HG03342 (cell line): ENCODE measurements around the gene PDZK1IP1.

Source experiments
- ATAC-seq: cut with Tn5 transposase; IDR thresholded peaks from one replicate; pipeline ENCODE4 v1.9.1; 2021; ENCODE audit warnings: mild to moderate bottlenecking, moderate library complexity; ENCODE audit not compliant: unreplicated experiment

Gene PDZK1IP1, protein sequence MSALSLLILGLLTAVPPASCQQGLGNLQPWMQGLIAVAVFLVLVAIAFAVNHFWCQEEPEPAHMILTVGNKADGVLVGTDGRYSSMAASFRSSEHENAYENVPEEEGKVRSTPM

DNA sequence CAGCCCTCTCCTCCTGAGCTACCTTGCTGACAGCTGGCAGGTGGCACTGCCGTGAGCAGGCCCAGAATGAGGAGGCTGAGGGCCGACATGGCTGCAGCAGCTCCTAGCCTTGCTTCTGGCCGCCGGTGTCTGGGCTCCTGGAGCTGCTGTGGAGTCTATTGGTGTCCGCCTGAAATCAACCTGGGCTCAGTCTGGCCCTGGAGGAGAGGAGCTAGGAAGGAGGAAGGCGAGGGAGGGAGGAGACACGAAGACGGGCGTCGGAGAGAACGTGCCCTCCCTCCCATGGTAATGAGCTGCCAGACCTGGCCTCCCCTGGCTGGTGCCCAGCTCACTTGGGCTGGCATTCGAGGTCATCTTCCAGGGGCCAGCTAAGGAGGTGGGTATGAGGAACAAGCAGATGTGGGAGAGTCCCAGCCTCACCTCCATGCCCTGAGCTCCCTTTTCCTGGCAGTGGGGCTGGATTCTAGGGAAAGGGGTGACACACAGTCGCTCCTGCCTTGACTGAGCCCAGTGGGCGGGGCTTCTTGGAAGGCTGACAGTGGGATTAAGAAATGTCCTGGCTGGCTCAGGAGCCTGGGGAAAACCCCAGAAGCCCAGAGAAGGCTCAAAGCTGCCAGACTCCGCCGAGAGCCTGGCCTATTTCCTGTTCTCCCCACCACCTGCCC is at the start of gene PDZK1IP1:
PDZK1IP1 (minus strand) TSS at position 193 of the 665 bp plus-strand sequence; CDS start at position 89, 104 bp downstream.
- no peak for ATAC-seq

DNA sequence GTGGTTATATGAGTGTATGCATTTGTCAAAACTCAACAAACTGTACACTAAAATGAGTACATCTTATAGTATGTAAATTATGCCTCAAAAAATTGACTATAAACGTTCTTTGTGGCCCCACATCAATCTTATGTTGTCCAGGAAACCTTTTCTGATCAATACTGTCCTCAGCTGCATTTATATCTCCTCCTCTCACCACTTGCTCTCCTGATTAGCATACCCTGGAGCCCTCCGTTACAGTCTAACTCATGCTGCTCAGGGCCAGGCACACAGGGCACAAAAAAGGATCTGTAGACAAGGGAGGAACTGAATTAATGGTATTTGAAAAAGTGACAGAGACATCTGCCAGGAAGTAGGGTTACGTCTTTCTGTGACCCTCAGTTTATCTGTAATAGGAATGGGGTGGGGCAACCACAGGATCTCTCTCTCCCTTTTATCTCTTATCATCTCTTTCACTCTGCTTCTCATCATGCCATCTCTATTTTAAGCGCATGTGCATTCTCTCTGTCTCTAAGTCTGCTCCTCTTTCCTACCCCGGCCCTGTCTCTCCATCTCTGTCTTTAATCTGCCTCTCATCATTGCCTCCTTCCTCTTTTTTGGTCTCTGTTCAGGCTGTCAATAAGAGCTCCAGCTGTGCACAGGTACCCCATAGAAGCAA is 49.2 kb upstream of the PDZK1IP1 start:
- ATAC-seq, result no peak

DNA sequence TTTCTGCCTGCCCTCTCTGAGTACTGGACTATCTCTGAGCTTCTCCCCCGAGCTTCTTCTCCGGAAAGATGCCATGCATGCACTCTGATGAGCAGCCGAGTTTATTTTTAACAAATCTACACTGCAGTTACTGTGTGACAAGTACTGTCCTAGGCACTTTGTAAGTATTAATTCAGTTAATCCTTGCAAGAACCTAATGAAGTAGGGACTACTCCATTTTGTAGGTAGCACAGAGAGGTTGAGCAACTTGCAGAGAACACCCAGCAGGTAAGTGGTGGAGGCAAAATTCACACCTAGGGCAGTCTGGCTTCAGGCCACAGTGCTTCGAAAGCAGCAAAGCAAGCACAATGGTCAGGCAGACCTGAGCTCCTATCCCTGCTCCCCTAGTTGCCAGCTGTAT is 46.0 kb upstream of the PDZK1IP1 start:
- ATAC-seq, result no peak

DNA sequence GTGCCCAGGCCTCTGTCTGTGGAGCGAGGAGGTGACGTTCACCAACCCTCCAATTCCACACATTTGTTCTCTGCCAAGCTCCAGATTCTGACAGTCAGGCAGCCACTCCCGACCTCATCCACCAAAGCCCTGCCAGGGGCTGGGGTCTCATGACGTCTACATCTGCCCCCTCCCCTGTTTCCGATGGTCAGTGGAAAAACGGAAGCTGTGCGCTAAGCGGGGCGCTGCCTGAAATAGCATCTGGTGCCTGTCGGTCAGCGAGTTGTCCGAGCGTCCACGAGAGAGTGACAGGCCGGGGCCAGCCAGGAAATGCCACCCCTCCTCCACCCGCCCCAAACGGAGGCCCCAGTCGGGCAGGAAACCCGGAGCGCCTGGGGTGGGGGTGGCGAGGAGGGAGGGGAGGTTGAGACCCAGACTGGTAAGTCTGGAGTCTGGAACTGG is 45.4 kb upstream of the PDZK1IP1 start:
- ATAC-seq, result no peak

DNA sequence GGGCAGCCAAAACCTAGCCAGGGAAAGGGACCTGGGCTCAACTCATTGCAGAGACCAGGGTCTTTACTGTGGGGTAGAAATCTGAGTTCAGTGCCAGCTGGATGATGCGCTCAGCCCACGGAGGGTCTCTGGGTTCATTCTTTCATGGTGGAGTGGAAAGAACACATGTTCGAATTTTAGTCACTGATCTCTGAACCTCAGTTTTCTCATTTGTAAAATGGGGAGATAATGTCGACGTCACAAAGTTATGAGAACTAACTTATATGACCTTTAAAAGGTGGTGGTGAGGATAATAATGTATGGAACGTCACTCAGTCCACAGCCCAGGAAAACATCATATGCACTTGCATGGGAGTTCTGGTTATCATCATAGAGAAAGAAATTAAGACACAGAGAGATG is 43.4 kb upstream of the PDZK1IP1 start:
- ATAC-seq, result no peak

DNA sequence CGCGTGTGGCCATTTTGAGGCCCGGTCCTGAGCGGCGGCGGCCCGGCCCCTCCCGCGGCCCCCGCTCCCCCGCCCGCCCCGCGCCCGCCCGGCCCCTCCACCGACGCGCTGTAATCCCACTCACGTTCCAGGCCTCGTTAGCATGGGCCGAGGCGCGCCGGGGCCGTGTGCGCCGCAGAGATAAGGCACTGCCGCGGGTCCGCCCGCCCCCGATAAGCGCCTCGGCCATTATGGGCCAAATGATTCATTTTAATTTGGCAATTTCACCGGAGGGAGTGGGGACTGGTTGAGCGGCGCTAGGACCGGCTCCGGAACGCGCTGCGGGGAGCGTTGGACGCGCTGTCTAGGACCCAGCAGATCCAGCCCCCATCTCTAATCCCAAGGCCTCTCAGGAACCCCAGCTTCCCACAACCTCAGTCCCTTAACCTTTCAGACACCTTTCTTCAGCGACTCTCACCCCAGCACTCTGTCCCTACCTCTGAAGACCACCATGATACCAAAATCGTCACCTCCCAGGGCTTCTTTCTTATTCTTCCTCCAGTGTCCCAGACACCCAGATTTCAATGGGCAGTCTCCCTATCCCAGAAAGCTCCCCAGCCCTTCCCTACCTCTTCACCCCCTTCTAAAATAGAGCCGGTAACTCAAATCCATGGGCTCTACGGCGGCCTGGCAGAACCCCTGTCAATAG is 42.5 kb upstream of the PDZK1IP1 start, which contains the start of gene TAL1:
TAL1 (minus strand) TSS at position 39 of the 688 bp plus-strand sequence. CDS start 6,337 bp downstream, outside the sequence.
- ATAC-seq, result no peak

DNA sequence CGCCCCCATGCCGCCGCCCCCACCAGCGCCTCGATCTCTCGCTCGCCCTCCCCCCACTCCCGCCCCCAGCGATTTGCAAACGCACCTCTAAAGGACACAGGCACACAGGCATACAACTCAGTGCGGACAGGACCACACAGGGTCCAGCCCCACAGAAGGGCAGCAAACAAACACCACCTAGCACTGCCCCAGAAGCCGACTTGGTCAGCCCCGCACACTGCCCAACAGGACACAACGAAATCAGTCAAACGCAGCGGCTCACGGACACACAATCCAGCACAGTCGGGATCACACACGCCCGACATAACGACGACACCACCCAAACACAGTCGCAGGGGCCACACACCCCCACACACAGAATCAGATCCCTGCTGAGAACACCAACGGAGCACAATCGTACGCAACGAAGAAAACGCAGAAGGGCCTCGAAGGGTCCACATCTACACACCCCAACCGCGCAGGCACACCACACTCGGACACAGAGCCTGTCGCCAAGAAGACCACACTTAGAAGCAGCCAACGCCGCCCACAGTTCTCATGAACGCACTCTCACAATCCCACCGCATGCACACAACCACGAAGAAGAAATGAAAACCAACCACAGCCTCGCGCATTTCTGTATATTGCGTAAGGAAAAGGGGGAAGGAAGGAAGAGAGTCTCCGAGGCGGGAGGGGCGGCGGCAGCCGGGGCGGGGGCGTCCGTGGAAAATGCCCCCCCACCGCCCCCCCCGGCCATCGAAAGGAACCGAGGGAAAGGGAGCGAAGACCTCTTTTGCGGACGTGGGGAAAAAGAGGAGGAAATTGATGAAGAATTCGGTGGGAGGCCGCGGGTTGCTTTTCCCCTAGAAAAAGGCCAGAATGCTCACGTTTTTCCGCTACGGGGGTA is 41.7 kb upstream of the PDZK1IP1 start:
- ATAC-seq, result no peak

DNA sequence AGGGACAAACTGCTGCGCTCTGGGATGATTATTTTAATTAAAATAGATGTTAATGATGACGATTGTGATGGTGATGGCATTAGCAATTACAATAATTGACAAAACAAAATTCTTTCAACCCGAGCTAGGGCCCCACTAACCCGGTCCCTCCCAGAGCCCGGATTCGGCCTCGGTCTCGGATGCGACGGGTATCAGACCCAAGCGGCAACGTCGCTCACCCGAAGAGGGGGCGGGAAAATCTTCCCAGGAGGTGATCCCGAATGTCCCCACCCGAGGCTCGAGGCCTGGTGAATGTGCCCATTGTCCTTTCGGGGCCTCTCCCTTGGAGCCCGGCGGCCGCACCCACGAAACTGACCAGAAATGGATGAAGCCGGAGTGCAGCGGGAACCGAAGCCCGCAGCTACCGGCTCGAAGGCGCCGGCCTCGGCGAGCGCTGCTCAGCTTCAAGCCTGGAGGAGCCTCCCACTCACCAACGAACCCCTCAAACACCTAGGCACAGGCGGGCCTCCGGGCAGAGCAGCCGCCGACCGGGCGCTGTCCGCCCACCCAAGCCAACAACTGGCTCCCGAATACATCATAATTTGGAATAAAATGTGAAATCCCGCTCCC is 41.0 kb upstream of the PDZK1IP1 start:
- ATAC-seq, result no peak

DNA sequence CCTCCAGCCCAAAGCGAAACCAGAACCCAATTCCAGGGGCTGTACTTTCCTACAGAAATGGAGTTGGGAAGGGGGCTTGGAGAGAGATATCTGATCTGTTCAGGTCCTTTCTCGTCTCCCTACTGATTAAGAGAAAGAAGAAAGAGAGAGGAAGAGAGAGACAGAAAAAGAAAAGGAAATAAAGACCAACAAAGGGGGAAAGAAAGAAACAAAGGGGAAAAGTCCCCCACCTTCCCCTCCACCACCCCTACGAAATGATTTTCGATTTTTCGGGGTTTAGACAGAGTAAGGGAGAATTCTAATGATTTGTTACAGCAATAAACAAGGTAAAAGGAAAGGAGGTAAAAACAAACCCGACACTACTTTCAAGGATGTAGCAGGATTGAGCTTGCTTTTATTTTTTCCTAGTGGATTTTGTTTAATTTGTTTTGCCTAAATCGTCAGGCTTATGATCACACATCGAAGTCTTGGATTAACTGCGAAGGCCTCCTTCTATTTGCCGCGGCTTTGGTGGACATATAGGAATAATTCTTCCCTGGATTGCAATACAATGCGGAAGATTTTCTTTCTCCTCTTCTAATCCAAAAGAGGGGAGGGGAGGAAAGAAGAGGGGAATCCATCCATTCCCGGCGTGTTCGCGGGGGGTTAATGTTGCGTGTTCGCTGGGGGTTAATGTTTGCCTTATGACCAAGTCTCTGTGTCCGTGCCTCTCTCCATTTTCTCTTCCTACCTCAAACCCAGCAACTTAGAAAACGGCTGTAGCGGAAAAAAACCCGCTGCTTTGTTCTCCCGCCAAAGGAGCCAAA is 40.3 kb upstream of the PDZK1IP1 start:
- no peak for ATAC-seq

DNA sequence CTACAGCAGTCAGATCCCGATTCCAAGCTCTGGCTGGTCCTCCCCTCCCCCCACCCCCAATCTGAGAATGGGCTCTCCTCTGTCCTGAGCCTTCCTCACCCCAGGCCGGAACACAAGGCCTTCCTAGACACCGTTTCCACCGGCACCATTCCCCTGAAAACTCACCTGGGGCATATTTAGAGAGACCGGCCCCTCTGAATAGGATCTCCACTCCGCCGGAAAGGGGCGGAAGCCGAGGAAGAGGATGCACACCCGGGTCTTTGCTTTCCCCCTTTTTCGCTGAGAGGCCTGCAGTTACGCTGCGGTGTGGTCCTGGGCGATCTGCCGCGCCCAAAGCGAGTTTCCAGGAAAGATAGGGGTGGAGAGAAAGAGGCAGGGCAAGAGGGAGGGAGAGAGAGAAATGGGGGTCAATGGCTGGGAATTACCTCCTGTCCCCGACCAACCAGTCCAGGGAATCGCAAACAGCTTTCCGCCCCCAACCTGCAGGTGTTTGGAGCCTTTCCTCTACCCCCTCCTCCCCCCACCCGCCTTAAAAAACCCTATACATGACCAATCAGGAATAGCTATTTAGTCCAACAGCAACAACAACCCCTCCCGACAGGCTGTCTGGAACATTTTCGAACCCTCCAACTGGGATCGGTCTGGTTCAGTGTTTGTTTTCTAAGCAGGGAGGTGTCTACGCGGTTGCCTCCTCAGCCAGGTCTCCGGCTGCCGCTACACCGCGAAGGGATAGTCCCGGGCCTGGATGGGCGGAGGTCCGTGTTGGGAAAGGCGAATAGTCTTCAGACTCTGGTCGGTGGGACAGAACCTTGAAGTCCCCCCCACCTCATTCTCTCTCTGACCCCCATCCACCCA is 39.4 kb upstream of the PDZK1IP1 start:
- ATAC-seq, result no peak

DNA sequence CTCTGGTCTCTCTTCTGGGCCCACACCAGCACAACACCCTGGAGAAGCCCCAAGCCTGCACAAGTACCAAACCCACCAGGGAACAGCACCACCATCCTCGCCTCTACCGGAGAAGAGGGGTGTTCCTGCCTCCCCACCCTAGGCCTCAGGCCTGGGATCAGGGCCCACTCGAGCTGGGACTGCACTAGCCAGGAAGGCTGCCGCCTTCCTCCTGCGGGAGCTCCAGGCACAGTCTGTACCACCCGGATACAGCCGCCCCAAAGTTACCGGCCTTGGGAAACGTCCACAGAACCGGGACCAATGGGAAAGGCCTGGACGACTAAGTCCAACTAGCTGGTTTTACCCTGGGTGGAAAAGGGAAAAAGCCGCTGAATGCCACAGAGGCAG is 38.8 kb upstream of the PDZK1IP1 start:
- ATAC-seq, result no peak

DNA sequence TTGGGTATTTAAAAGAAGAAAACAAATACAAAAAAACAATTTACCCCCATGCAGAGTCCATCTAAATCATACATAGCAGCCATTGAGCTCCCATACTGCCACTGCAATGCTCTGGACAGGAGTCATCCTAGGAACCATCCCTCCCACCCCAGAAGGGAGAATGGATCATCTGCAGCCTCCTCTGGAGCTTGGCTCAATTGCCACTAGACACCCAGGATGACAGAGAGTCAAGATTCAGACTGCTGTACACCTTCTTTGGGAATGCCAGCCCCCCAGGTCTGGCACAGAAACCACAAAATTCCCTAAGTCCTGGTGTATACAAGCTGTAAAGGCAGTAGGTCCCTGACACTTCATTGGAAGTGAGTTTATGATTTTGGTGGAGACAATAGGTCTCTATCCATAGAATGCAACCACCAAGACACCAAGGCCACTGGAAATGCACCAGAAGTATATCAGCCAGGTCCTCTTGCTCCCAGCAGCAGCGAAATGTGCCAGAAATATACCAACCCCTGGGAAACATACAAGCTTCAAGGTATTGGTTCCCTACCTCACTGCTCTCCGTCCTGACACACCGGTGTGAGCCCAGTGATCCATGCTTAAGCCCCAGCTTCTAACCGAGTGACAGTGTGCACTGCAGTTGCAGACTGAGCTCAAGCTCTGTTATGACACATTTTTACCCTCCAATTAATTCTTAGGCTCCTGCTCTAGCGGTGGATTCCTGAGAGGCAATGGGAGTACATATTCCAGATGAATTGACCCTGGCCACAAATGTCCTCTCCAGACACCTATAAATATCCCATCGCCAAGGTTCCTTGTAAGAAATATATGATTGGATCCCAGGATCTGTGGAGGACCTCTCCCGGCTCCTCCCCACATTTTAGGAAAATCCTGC is 37.8 kb upstream of the PDZK1IP1 start:
- no peak for ATAC-seq

DNA sequence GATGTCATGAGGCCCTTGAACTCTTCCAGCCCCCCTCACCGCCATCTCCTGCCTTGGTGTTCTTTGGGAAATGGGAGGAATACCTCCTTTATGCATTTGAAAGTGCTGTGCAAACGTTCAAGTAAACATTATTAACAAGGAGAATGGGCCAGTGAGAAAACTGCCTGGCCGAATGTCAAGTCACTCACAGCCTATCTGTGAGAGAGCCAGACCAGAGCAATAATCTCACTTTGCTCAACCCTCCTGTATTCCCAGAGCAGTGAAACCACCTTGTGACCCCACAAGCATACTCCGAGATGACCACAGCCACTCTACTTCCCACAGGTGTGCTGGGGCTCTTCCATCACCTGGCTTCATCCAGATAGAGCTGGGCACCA is 37.0 kb upstream of the PDZK1IP1 start:
- no peak for ATAC-seq

DNA sequence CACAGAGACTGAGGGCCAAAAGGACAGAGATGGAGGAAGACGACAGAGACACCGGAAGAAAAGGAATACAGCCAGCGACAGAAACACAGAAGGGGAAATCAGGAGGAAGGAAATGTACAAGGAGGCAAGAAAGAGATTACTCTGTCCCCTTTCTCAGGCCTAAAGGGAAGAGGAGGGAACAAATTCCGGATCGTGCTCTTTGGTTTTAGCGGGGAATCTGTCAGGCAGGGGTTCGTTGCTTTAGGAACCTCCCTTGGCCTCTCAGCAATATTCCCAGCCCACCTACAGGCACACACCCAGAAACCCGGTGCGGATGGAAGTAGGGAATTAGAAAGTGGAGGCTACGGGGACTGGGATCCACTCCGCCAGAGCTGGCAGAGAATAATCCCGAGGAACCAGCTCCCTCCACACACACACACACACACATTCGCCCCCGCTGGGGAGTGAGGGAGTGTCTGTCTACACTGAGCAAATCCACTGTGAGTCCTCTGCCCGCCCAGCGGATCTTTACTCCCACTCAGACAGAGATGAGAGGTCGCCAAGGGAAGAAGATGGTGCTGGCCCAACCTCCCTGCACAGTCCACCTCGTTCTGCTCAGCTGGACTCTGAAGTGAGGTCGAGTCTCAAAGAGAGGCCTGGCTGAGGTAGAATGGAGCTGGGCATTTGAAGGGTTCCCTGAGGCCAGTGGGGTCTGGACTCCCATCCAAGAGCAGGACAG is 36.4 kb upstream of the PDZK1IP1 start:
- no peak for ATAC-seq

DNA sequence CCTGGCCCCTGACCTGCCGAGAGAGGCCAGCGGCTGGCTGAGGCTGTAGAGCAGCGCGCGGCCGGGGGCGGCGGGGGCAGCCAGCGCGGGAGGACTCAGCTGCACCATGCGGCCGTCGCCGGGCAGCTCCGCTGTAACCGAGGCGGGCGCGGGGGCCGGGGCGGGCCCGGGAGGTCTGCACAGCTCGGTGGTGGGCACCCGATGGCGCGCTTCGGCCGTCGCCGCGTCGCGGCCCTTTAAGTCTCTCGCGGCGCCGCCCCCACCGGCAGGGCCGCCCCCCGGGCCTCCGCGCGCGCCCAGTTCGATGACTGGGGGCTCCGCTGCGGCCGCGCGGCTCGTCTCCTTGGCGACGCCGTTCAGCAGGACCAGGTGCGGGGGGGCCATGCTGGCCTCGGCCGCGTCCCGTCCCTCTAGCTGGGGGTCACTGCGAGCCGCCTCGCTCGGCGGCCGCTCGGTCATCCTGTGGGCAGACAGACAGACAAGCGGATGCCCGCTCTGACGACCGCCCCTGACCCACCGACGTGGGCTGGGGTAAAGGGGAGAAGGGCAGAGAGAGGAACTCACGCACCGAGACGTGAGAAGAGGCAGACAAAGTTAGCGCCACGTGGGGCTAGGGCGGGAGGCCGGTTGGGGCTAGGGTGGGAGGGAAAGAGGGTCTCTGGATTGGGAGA is 35.7 kb upstream of the PDZK1IP1 start:
- no peak for ATAC-seq

DNA sequence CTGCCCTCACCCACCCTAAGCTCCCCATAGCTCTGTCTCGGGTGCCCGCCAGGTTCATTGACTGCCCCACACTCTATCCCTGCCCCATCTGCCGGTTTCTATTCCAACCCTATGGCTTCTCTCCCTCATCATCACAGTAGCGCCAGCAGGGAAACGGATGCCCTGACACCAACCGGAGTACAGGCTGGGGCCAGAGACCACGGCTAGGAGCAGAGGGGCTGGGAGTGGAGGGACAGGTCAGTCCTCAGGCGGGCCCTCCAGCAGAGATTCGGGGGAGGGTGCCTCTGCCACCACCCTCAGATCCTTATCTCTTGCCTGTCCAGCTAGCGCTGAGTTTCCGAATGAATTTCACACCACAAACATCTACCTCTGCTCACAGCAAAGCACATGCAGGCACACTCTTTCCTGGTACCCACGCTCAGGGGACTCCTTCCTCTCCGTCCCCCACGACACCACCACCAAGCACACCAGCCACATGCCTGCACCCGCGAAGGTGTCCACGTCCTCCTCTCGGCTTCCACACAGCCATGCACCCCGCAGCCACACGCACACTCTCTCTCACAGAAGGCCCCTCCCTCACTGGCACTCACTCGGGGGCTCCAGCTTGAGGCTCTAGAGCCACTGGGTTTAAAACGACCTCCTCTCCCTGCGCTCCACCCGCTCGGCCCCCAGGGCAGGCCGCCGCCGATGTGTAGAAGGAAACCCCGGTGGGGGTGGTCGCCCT is 35.0 kb upstream of the PDZK1IP1 start:
- ATAC-seq, result no peak
